ENCODE data around the gene SUPT20HL2. TPM values are rescaled to one million over a fixed set of nuclear protein-coding genes. Genes with fewer than 3 reads are reported as not detected.
A peak's percentile ranks its signal among the peaks of the same experiment; 100 is the strongest.
"Not testable (repeated sequence)": the region's sequence is repeated elsewhere in the genome, so short reads cannot be mapped to it uniquely, and the experiment has no call there.

SUPT20HL2 gene
- total and polyA plus RNA-seq, 12 donors: not detected

DNA sequence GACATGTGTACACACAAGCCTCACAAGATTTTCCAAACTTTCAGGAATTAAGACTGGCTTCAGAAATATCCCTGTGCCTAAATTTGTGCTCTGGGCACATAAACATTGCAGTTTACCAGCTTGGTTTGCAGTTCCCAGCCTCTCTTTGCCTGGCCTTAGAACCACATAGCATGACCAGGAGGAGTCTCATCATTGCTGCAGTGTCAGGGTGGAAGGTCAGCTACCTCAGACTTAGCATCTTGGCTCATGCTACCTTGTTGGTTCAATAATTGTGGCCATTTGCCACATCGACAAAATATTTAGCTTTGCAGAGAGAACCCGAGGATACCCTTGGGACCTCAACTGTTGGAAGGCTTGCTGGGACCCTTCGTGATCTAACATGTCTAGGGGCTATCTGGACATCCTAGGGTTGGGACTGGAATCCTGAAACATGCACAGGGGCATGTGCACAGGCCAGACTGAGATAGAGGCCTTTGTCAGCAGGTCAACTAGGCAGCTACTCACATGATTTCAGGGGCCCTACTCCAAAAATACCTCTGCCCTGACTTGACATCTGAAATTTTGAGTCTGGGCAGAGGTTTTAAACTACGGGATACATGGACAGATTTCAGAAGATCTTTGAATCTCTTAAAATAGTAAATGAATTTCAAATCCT, 8.0 kb upstream of the SUPT20HL2 start:
- Histone ChIP-seq H3K4me3 (no peak overlapping the region), H3K27ac (no peak overlapping the region), H3K9me3 (replicated peaks in 1 of 3) (no peaks in the 10 kb centered on the region), H3K36me3 (replicated peaks in 1 of 2) (no peaks in the 10 kb centered on the region), H3K4me1 (replicated peaks in 1 of 2) (no peaks in the 10 kb centered on the region), H3K27me3 (peaks cover 47% of the 10 kb centered on the region)
- WGBS, 4 donors: 72 to 78% (median 77%) methylated on average over 4 of the region's 4 CpGs
- intact Hi-C loops (cut with DNase I): no loop called here
- TF ChIP-seq POLR2A (IDR thresholded peaks at IDR 0.05): no peak
- TF ChIP-seq CTCF (IDR thresholded peaks at IDR 0.05): no peak
- DNase-seq: no peak

DNA sequence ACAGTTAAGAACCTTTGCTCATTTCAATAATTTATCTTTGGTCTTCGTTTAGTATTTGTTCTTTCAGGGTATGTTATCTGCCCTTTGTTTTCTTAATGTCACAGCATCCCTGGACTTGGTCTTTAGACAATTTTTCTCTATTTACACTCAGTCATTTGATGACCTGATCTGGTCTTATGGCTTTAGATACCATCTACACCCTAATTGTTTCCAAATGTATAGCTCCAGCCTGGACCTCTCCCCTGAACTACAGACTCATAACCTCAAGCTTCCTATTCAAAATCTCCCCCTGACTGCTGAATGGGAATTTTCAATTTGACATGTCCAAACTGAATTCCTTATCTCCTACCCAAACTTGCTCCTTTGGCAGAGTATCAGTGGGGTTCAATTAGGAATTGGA, 3.7 kb upstream of the SUPT20HL2 start:
- Histone ChIP-seq H3K27ac (no peak overlapping the region), H3K9me3 (replicated peaks in 1 of 3) (no peaks in the 10 kb centered on the region), H3K36me3 (replicated peaks in 1 of 2) (no peaks in the 10 kb centered on the region), H3K4me1 (replicated peaks in 1 of 2) (no peaks in the 10 kb centered on the region), H3K4me3 (no peak overlapping the region), H3K27me3 (peaks cover 25% of the 10 kb centered on the region)
- no peak for TF ChIP-seq POLR2A (IDR thresholded peaks at IDR 0.05)
- TF ChIP-seq CTCF (IDR thresholded peaks at IDR 0.05): no peak
- 9 to 35% (median 14%) methylated on average over 1 of the region's 1 CpG for WGBS, 4 donors
- DNase-seq: no peak
- intact Hi-C loops (cut with DNase I): no loop called here

DNA sequence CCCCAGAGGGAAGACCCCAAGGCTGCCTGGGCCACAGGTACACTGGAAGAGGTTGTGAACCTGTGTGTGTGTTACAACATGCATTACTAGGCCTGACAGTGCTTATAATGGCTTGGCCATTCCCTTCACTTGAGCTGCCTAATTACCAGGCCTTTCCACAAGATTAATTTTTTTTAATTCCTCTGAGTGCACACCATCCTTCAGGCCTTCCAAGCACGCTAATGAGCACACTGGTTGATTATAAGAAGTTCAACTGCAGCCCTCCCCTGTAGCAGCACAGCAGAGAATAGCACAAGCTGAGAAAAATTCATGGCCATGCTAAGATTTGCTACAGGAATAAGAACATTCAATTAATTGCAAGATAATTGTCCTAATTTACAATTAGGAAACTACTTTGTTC, 2.2 kb upstream of the SUPT20HL2 start:
- 53 to 92% (median 85%) methylated on average over 1 of the region's 1 CpG for WGBS, 4 donors
- Histone ChIP-seq H3K27me3 (peaks cover 15% of the 10 kb centered on the region), H3K4me1 (replicated peaks in 1 of 2) (no peaks in the 10 kb centered on the region), H3K36me3 (replicated peaks in 1 of 2) (no peaks in the 10 kb centered on the region), H3K4me3 (no peak overlapping the region), H3K9me3 (replicated peaks in 1 of 3) (no peaks in the 10 kb centered on the region), H3K27ac (no peak overlapping the region)
- intact Hi-C loops (cut with DNase I): no loop called here
- DNase-seq: no peak
- TF ChIP-seq CTCF (IDR thresholded peaks at IDR 0.05): no peak
- TF ChIP-seq POLR2A (IDR thresholded peaks at IDR 0.05): no peak

DNA sequence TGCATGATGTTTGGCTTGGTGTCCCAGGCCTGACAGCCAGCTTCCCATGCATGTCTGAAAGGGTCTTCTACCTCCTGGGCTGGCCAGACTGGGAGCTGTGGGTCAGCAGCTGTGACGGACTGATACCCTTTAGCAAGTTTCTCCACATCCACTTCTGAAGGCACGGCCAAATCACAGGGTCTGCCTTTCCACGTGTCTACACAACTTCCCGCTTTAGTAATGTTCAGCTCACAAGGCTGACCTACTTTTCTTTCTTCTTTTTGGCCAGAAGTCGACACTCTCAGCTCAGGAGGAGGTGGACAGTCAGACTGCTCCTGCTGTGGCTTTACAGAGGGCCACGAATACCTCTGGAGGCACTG, 1.6 kb downstream of the SUPT20HL2 start:
- H3K4me1 ChIP-seq (replicated peaks in 1 of 2); DNase-seq; H3K27ac ChIP-seq; intact Hi-C loops (cut with DNase I); H3K36me3 ChIP-seq (replicated peaks in 1 of 2); H3K9me3 ChIP-seq (replicated peaks in 1 of 3); H3K4me3 ChIP-seq: not testable (repeated sequence)
- WGBS, 4 donors: 67 to 78% (median 74%) methylated on average over 2 to 6 of the region's 6 CpGs
- H3K27me3 ChIP-seq: peaks cover 18% of the 10 kb centered on the region

GRCh38 chrX:24311507-24312248, 2.2 kb downstream of the SUPT20HL2 start:
- H3K9me3 ChIP-seq (replicated peaks in 1 of 3); H3K36me3 ChIP-seq (replicated peaks in 1 of 2); DNase-seq; intact Hi-C loops (cut with DNase I); H3K4me3 ChIP-seq; H3K4me1 ChIP-seq (replicated peaks in 1 of 2): not testable (repeated sequence)
- 74 to 91% (median 77%) methylated on average over 4 to 21 of the region's 22 CpGs for WGBS, 4 donors
- peaks cover 20% of the 10 kb centered on the region for H3K27me3 ChIP-seq
- H3K27ac ChIP-seq: peak overlapping the region in 1 of 5 donors; percentile 22

DNA sequence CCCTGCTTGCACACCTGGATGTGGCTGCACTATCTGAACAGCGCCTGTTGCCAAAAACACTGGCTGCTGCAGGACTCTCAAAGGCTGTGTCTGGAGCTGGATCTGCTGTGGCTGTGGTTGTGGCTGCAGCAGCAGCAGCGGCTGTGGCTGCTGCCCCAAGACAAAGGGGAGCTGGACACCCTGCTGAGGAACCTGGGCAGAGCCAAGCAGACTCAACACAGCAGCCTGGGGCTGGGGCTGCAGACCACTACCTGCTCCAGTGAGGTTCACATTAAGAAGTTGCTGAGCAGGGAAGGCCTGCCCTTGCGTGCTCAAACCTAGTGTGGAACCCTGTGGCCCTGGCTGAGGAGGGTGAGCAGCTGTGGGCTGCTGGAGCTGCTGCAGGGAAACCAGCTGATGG, 3.0 kb downstream of the SUPT20HL2 start:
- H3K4me1 ChIP-seq (replicated peaks in 1 of 2); H3K4me3 ChIP-seq; intact Hi-C loops (cut with DNase I); H3K27ac ChIP-seq; DNase-seq; H3K36me3 ChIP-seq (replicated peaks in 1 of 2); H3K9me3 ChIP-seq (replicated peaks in 1 of 3): not testable (repeated sequence)
- WGBS, 4 donors: 63 to 83% (median 81%) methylated on average over 1 to 3 of the region's 3 CpGs; no CpG with 5 or more reads in 1 of the 4 donors
- peaks cover 27% of the 10 kb centered on the region for H3K27me3 ChIP-seq

DNA sequence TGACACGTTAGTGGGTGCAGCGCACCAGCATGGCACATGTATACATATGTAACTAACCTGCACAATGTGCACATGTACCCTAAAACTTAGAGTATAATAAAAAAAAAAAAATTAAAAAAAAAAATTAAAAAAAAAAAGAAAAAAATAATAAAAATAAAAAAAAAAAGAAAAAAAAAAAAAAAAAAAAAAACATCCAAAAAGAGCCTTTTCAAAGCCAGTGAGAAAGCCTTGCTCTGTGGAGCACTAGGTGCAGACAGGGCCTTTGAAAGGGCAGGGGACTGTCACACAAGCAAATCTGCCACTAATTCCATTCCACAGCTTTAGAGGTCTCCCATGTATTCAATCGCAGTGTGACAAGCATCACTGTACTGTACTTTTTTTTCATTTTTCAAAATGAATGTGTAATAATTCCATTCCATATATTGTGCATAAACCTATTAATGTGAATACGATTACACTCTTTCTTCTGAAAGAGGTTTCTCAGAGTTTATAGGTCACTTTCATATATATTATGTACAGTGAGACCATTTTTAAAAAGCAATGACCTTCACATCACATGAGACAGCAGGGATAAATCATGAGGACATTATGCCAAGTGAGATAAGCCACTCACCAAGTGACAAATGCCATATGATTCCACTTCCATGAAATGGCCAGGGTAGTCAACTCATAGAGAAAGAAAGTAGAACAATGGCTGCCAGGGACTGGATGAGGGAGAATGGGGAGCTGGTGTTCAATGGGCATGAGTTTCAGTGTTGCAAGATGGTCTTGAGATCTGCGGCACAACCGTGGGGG, 4.1 kb downstream of the SUPT20HL2 start:
- DNase-seq; intact Hi-C loops (cut with DNase I); H3K9me3 ChIP-seq (replicated peaks in 1 of 3); H3K4me3 ChIP-seq; H3K4me1 ChIP-seq (replicated peaks in 1 of 2); H3K36me3 ChIP-seq (replicated peaks in 1 of 2); H3K27ac ChIP-seq: not testable (repeated sequence)
- WGBS, 4 donors: 88 to 97% (median 94%) methylated on average over 5 to 6 of the region's 6 CpGs
- H3K27me3 ChIP-seq: peaks cover 36% of the 10 kb centered on the region
